Measurements from ENCODE around the gene ZNF555. TPM values are rescaled to one million over a fixed set of nuclear protein-coding genes. Genes with fewer than 3 reads are reported as not detected.

ZNF555 gene
- total RNA-seq, 4 donors from 2014 or later: 5.7 to 11.4 (median 6.6) TPM

GRCh38 chr19:2804156-2805004 lies 36.9 kb upstream of the ZNF555 start:
- no peak overlapping the region for H3K27ac ChIP-seq
- H3K4me1 ChIP-seq: no peaks in the 10 kb centered on the region
- DNase-seq (ENCODE audit: low spot score in 2 of 2): no peak
- no peaks in the 10 kb centered on the region for H3K9me3 ChIP-seq
- peaks cover 0 to 98% (median 5%) of the 10 kb centered on the region in 3 donors for H3K36me3 ChIP-seq
- H3K27me3 ChIP-seq: no peaks in the 10 kb centered on the region
- TF ChIP-seq EP300 (IDR thresholded peaks at IDR 0.05) (no peak), CTCF (IDR thresholded peaks at IDR 0.05) (no peak), POLR2A (IDR thresholded peaks at IDR 0.05) (no peak)
- no peak overlapping the region for H3K4me3 ChIP-seq
- 84 to 86% methylated on average over 20 to 27 of the region's 27 CpGs for WGBS, 2 donors

GRCh38 chr19:2805261-2805900 lies 35.9 kb upstream of the ZNF555 start:
- H3K4me1 ChIP-seq: no peaks in the 10 kb centered on the region
- WGBS, 2 donors: 95 to 96% methylated on average over 10 to 16 of the region's 28 CpGs
- DNase-seq (ENCODE audit: low spot score in 2 of 2): no peak
- H3K9me3 ChIP-seq: no peaks in the 10 kb centered on the region
- TF ChIP-seq EP300 (IDR thresholded peaks at IDR 0.05) (no peak), POLR2A (IDR thresholded peaks at IDR 0.05) (no peak), CTCF (IDR thresholded peaks at IDR 0.05) (no peak)
- H3K27me3 ChIP-seq: no peaks in the 10 kb centered on the region
- H3K36me3 ChIP-seq: peaks cover 0 to 98% (median 5%) of the 10 kb centered on the region in 3 donors
- no peak overlapping the region for H3K4me3 ChIP-seq
- H3K27ac ChIP-seq: no peak overlapping the region

GRCh38 chr19:2805991-2806649 lies 35.2 kb upstream of the ZNF555 start:
- TF ChIP-seq POLR2A (IDR thresholded peaks at IDR 0.05): no peak
- no peak for TF ChIP-seq EP300 (IDR thresholded peaks at IDR 0.05)
- TF ChIP-seq CTCF (IDR thresholded peaks at IDR 0.05): no peak
- H3K27me3 ChIP-seq: no peaks in the 10 kb centered on the region
- DNase-seq (ENCODE audit: low spot score in 2 of 2): no peak
- WGBS, 2 donors: 96 to 98% methylated on average over 7 to 22 of the region's 23 CpGs
- peaks cover 0 to 98% (median 5%) of the 10 kb centered on the region in 3 donors for H3K36me3 ChIP-seq
- no peak overlapping the region for H3K27ac ChIP-seq
- H3K4me1 ChIP-seq: no peaks in the 10 kb centered on the region
- H3K4me3 ChIP-seq: no peak overlapping the region
- H3K9me3 ChIP-seq: no peaks in the 10 kb centered on the region

- TF ChIP-seq POLR2A (IDR thresholded peaks at IDR 0.05): no peak
- TF ChIP-seq CTCF (IDR thresholded peaks at IDR 0.05): no peak
- no peak for TF ChIP-seq EP300 (IDR thresholded peaks at IDR 0.05)
- no peak for DNase-seq (ENCODE audit: low spot score in 2 of 2)
- no peaks in the 10 kb centered on the region for H3K4me1 ChIP-seq
- 91 to 97% methylated on average over 34 of the region's 34 CpGs for whole genome bisulfite sequencing, 2 donors
- no peak overlapping the region for H3K4me3 ChIP-seq
- H3K9me3 ChIP-seq: no peaks in the 10 kb centered on the region
- H3K27ac ChIP-seq: no peak overlapping the region
- no peaks in the 10 kb centered on the region for H3K27me3 ChIP-seq
- H3K36me3 ChIP-seq: peaks cover 0 to 98% (median 5%) of the 10 kb centered on the region in 3 donors
Measured at GRCh38 chr19:2806736-2807378, 34.4 kb upstream of the ZNF555 start.
